ENCODE measurements around the gene ST6GALNAC3.

ST6GALNAC3 gene

GRCh38 chr1:76161451-76161850 lies 86.9 kb downstream of the ST6GALNAC3 start:
- H3K4me1 ChIP-seq (ENCODE audit: control insufficient read depth, insufficient read depth, low read length), result no peaks in the 10 kb centered on the region
- no peaks in the 10 kb centered on the region for H3K27me3 ChIP-seq (ENCODE audit: control insufficient read depth, insufficient read depth, low read length)
- no peak overlapping the region for H3K9ac ChIP-seq (ENCODE audit: low read length)
- H3K36me3 ChIP-seq (ENCODE audit: control insufficient read depth, insufficient read depth, low read length), result no peaks in the 10 kb centered on the region
- 0 out of 2 replicates have a peak, but pooled peaks cover 2% of the 10 kb centered on the region for H3K9me3 ChIP-seq (ENCODE audit: control insufficient read depth, insufficient read depth, low read depth, low read length)
- no peak overlapping the region for H3K4me3 ChIP-seq (ENCODE audit: low read depth, low read length)
- H3K27ac ChIP-seq (ENCODE audit: low read depth, low read length), result no peak overlapping the region

- Histone ChIP-seq H3K36me3 (ENCODE audit: control insufficient read depth, insufficient read depth, low read length) (no peaks in the 10 kb centered on the region), H3K9me3 (ENCODE audit: control insufficient read depth, insufficient read depth, low read depth, low read length) (peaks cover 5% of the 10 kb centered on the region; the same call in 1 of the 2 replicates), H3K27me3 (ENCODE audit: control insufficient read depth, insufficient read depth, low read length) (no peaks in the 10 kb centered on the region), H3K4me3 (ENCODE audit: low read depth, low read length) (no peak overlapping the region), H3K4me1 (ENCODE audit: control insufficient read depth, insufficient read depth, low read length) (no peaks in the 10 kb centered on the region), H3K27ac (ENCODE audit: low read depth, low read length) (no peak overlapping the region), H3K9ac (ENCODE audit: low read length) (no peak overlapping the region)
Observed at GRCh38 chr1:76162254-76162653, 87.7 kb downstream of the ST6GALNAC3 start.

- no peak overlapping the region for H3K4me3 ChIP-seq (ENCODE audit: low read depth, low read length)
- no peak overlapping the region for H3K27ac ChIP-seq (ENCODE audit: low read depth, low read length)
- no peaks in the 10 kb centered on the region for H3K4me1 ChIP-seq (ENCODE audit: control insufficient read depth, insufficient read depth, low read length)
- peaks cover 13% of the 10 kb centered on the region; the same call in 1 of the 2 replicates for H3K9me3 ChIP-seq (ENCODE audit: control insufficient read depth, insufficient read depth, low read depth, low read length)
- no peaks in the 10 kb centered on the region for H3K36me3 ChIP-seq (ENCODE audit: control insufficient read depth, insufficient read depth, low read length)
- no peak overlapping the region for H3K9ac ChIP-seq (ENCODE audit: low read length)
- no peaks in the 10 kb centered on the region for H3K27me3 ChIP-seq (ENCODE audit: control insufficient read depth, insufficient read depth, low read length)
Observed at GRCh38 chr1:76164165-76164564, 89.6 kb downstream of the ST6GALNAC3 start.

GRCh38 chr1:76170084-76170483 lies 95.5 kb downstream of the ST6GALNAC3 start:
- Histone ChIP-seq H3K9ac (ENCODE audit: low read length) (no peak overlapping the region), H3K27ac (ENCODE audit: low read depth, low read length) (no peak overlapping the region), H3K4me3 (ENCODE audit: low read depth, low read length) (no peak overlapping the region)

GRCh38 chr1:76170513-76170912 lies 96.0 kb downstream of the ST6GALNAC3 start:
- no peaks in the 10 kb centered on the region for H3K36me3 ChIP-seq (ENCODE audit: control insufficient read depth, insufficient read depth, low read length)
- H3K4me3 ChIP-seq (ENCODE audit: low read depth, low read length), result no peak overlapping the region
- no peaks in the 10 kb centered on the region for H3K4me1 ChIP-seq (ENCODE audit: control insufficient read depth, insufficient read depth, low read length)
- no peaks in the 10 kb centered on the region for H3K27me3 ChIP-seq (ENCODE audit: control insufficient read depth, insufficient read depth, low read length)
- H3K9ac ChIP-seq (ENCODE audit: low read length), result no peak overlapping the region
- peaks cover 13% of the 10 kb centered on the region; the same call in 1 of the 2 replicates for H3K9me3 ChIP-seq (ENCODE audit: control insufficient read depth, insufficient read depth, low read depth, low read length)
- H3K27ac ChIP-seq (ENCODE audit: low read depth, low read length), result no peak overlapping the region

More at GRCh38 chr1:76170084-76170483, 95.5 kb downstream of the ST6GALNAC3 start:
- H3K4me1 ChIP-seq (ENCODE audit: control insufficient read depth, insufficient read depth, low read length), result no peaks in the 10 kb centered on the region
- no peaks in the 10 kb centered on the region for H3K27me3 ChIP-seq (ENCODE audit: control insufficient read depth, insufficient read depth, low read length)
- H3K9me3 ChIP-seq (ENCODE audit: control insufficient read depth, insufficient read depth, low read depth, low read length), result peaks cover 13% of the 10 kb centered on the region; the same call in 1 of the 2 replicates
- no peaks in the 10 kb centered on the region for H3K36me3 ChIP-seq (ENCODE audit: control insufficient read depth, insufficient read depth, low read length)

GRCh38 chr1:76176000-76176399 lies 101.5 kb downstream of the ST6GALNAC3 start:
- Histone ChIP-seq H3K4me1 (ENCODE audit: control insufficient read depth, insufficient read depth, low read length) (no peaks in the 10 kb centered on the region), H3K9ac (ENCODE audit: low read length) (no peak overlapping the region), H3K4me3 (ENCODE audit: low read depth, low read length) (no peak overlapping the region), H3K36me3 (ENCODE audit: control insufficient read depth, insufficient read depth, low read length) (no peaks in the 10 kb centered on the region), H3K27me3 (ENCODE audit: control insufficient read depth, insufficient read depth, low read length) (no peaks in the 10 kb centered on the region), H3K27ac (ENCODE audit: low read depth, low read length) (no peak overlapping the region), H3K9me3 (ENCODE audit: control insufficient read depth, insufficient read depth, low read depth, low read length) (no peaks in the 10 kb centered on the region)

GRCh38 chr1:76177615-76178014 lies 103.1 kb downstream of the ST6GALNAC3 start:
- Histone ChIP-seq H3K9me3 (ENCODE audit: control insufficient read depth, insufficient read depth, low read depth, low read length) (no peaks in the 10 kb centered on the region), H3K4me3 (ENCODE audit: low read depth, low read length) (no peak overlapping the region), H3K27me3 (ENCODE audit: control insufficient read depth, insufficient read depth, low read length) (no peaks in the 10 kb centered on the region), H3K4me1 (ENCODE audit: control insufficient read depth, insufficient read depth, low read length) (no peaks in the 10 kb centered on the region), H3K27ac (ENCODE audit: low read depth, low read length) (no peak overlapping the region), H3K36me3 (ENCODE audit: control insufficient read depth, insufficient read depth, low read length) (no peaks in the 10 kb centered on the region), H3K9ac (ENCODE audit: low read length) (no peak overlapping the region)

GRCh38 chr1:76179219-76179698 lies 104.7 kb downstream of the ST6GALNAC3 start:
- H3K9me3 ChIP-seq (ENCODE audit: control insufficient read depth, insufficient read depth, low read depth, low read length), result no peaks in the 10 kb centered on the region
- no peak overlapping the region for H3K27ac ChIP-seq (ENCODE audit: low read depth, low read length)
- H3K36me3 ChIP-seq (ENCODE audit: control insufficient read depth, insufficient read depth, low read length), result no peaks in the 10 kb centered on the region
- no peaks in the 10 kb centered on the region for H3K4me1 ChIP-seq (ENCODE audit: control insufficient read depth, insufficient read depth, low read length)
- no peak overlapping the region for H3K4me3 ChIP-seq (ENCODE audit: low read depth, low read length)
- no peaks in the 10 kb centered on the region for H3K27me3 ChIP-seq (ENCODE audit: control insufficient read depth, insufficient read depth, low read length)
- H3K9ac ChIP-seq (ENCODE audit: low read length), result no peak overlapping the region

GRCh38 chr1:76185207-76185606 lies 110.7 kb downstream of the ST6GALNAC3 start:
- Histone ChIP-seq H3K4me3 (ENCODE audit: low read depth, low read length) (no peak overlapping the region), H3K9ac (ENCODE audit: low read length) (no peak overlapping the region), H3K4me1 (ENCODE audit: control insufficient read depth, insufficient read depth, low read length) (no peaks in the 10 kb centered on the region), H3K9me3 (ENCODE audit: control insufficient read depth, insufficient read depth, low read depth, low read length) (no peaks in the 10 kb centered on the region), H3K27ac (ENCODE audit: low read depth, low read length) (no peak overlapping the region), H3K36me3 (ENCODE audit: control insufficient read depth, insufficient read depth, low read length) (no peaks in the 10 kb centered on the region), H3K27me3 (ENCODE audit: control insufficient read depth, insufficient read depth, low read length) (no peaks in the 10 kb centered on the region)

- H3K4me1 ChIP-seq (ENCODE audit: control insufficient read depth, insufficient read depth, low read length), result no peaks in the 10 kb centered on the region
- no peak overlapping the region for H3K27ac ChIP-seq (ENCODE audit: low read depth, low read length)
- H3K4me3 ChIP-seq (ENCODE audit: low read depth, low read length), result no peak overlapping the region
- no peaks in the 10 kb centered on the region for H3K27me3 ChIP-seq (ENCODE audit: control insufficient read depth, insufficient read depth, low read length)
- no peaks in the 10 kb centered on the region for H3K36me3 ChIP-seq (ENCODE audit: control insufficient read depth, insufficient read depth, low read length)
- H3K9me3 ChIP-seq (ENCODE audit: control insufficient read depth, insufficient read depth, low read depth, low read length), result no peaks in the 10 kb centered on the region
- H3K9ac ChIP-seq (ENCODE audit: low read length), result no peak overlapping the region
Observed at GRCh38 chr1:76186554-76187170, 112.1 kb downstream of the ST6GALNAC3 start.

GRCh38 chr1:76187436-76187835 lies 112.9 kb downstream of the ST6GALNAC3 start:
- Histone ChIP-seq H3K9me3 (ENCODE audit: control insufficient read depth, insufficient read depth, low read depth, low read length) (no peaks in the 10 kb centered on the region), H3K27me3 (ENCODE audit: control insufficient read depth, insufficient read depth, low read length) (no peaks in the 10 kb centered on the region), H3K4me1 (ENCODE audit: control insufficient read depth, insufficient read depth, low read length) (no peaks in the 10 kb centered on the region), H3K9ac (ENCODE audit: low read length) (no peak overlapping the region), H3K36me3 (ENCODE audit: control insufficient read depth, insufficient read depth, low read length) (no peaks in the 10 kb centered on the region), H3K27ac (ENCODE audit: low read depth, low read length) (no peak overlapping the region), H3K4me3 (ENCODE audit: low read depth, low read length) (no peak overlapping the region)

Measured in HUES6 (cell line).